GM23338 (cell line): ENCODE data around the gene PRCC. TPM values are rescaled to one million over a fixed set of nuclear protein-coding genes. Genes with fewer than 3 reads are reported as not detected.

Experiments
- ATAC-seq: fragments of 200-7000 bp; cut with Tn5 transposase; 3 replicates; pipeline ENCODE4 v1.9.1; 2020
- DNase-seq: peaks from one replicate; pipeline ENCODE4 v3.0.0-alpha.2; 2015; ENCODE audit warnings: low spot score
- H2AFZ ChIP-seq: fragments of 200-600 bp; sonication (generic); 2 replicates; pipeline ENCODE4 v1.8.0; 2016; ENCODE audit warnings: antibody characterized with exemption, mild to moderate bottlenecking, moderate library complexity
- H3F3A ChIP-seq: fragments of 200-600 bp; sonication (generic); replicated peaks from 2 replicates; pipeline ENCODE4 v1.8.0; 2017; ENCODE audit warnings: antibody characterized with exemption, mixed run types, low read depth
- H3K27ac ChIP-seq: fragments of 200-600 bp; sonication (generic); 2 replicates; pipeline ENCODE4 v1.6.1; 2016; ENCODE audit warnings: low read depth
- H3K27me3 ChIP-seq: fragments of 200-600 bp; sonication (generic); 2 replicates; pipeline ENCODE4 v1.8.0; 2016; ENCODE audit warnings: mild to moderate bottlenecking, mixed run types, moderate library complexity; ENCODE audit not compliant: insufficient read depth
- H3K36me3 ChIP-seq: fragments of 200-600 bp; sonication (generic); 2 replicates; pipeline ENCODE4 v1.8.0; 2016; ENCODE audit warnings: mild to moderate bottlenecking; ENCODE audit not compliant: insufficient read depth
- H3K4me1 ChIP-seq: fragments of 200-600 bp; sonication (generic); 2 replicates; pipeline ENCODE4 v1.8.0; 2016; ENCODE audit warnings: mild to moderate bottlenecking, moderate library complexity; ENCODE audit not compliant: insufficient read depth
- H3K4me2 ChIP-seq: fragments of 200-600 bp; sonication (generic); 2 replicates; pipeline ENCODE4 v1.7.1; 2017; ENCODE audit warnings: mixed run types
- H3K4me3 ChIP-seq: fragments of 200-600 bp; sonication (generic); 2 replicates; pipeline ENCODE4 v1.6.1; 2016; ENCODE audit warnings: mixed run types
- H3K79me2 ChIP-seq: fragments of 200-600 bp; sonication (generic); replicated peaks from 2 replicates; pipeline ENCODE4 v1.8.0; 2017; ENCODE audit warnings: mild to moderate bottlenecking; ENCODE audit not compliant: insufficient read depth
- H3K9me2 ChIP-seq: fragments of 200-600 bp; sonication (generic); 2 replicates; pipeline ENCODE4 v1.8.0; 2017; ENCODE audit not compliant: insufficient read depth
- H4K20me1 ChIP-seq: fragments of 200-600 bp; sonication (generic); replicated peaks from 2 replicates; pipeline ENCODE4 v1.8.0; 2017; ENCODE audit warnings: mild to moderate bottlenecking; ENCODE audit not compliant: insufficient read depth
- H3K27ac Mint-ChIP-seq: 2 replicates; pipeline ENCODE4 v1.8.0; 2020; ENCODE audit warnings: inconsistent platforms, mild to moderate bottlenecking, moderate library complexity, mixed read lengths
- H3K27me3 Mint-ChIP-seq: 3 replicates; pipeline ENCODE4 v1.8.0; 2022; ENCODE audit warnings: low read depth, mild to moderate bottlenecking, moderate library complexity, mixed read lengths, inconsistent platforms; ENCODE audit not compliant: insufficient read depth, poor library complexity
- H3K36me3 Mint-ChIP-seq: 3 replicates; pipeline ENCODE4 v1.8.0; 2021; ENCODE audit warnings: low read depth, mild to moderate bottlenecking, inconsistent platforms, moderate library complexity, mixed read lengths
- H3K4me1 Mint-ChIP-seq: 3 replicates; pipeline ENCODE4 v1.8.0; 2020; ENCODE audit warnings: mild to moderate bottlenecking, inconsistent platforms, mixed read lengths
- H3K4me3 Mint-ChIP-seq: 3 replicates; pipeline ENCODE4 v1.8.0; 2021; ENCODE audit warnings: moderate library complexity, mild to moderate bottlenecking, inconsistent platforms, mixed read lengths
- H3K9me3 Mint-ChIP-seq: 3 replicates; pipeline ENCODE4 v1.8.0; 2020; ENCODE audit warnings: moderate library complexity, mild to moderate bottlenecking, inconsistent platforms, mixed read lengths
- EZH2 ChIP-seq: fragments of 200-600 bp; sonication (generic); IDR thresholded peaks from one replicate; pipeline ENCODE4 v1.8.0; 2017; ENCODE audit warnings: antibody characterized with exemption, mild to moderate bottlenecking, low read depth; ENCODE audit not compliant: unreplicated experiment
- EZH2phosphoT487 ChIP-seq: fragments of 200-600 bp; sonication (generic); IDR thresholded peaks from one replicate; pipeline ENCODE4 v1.8.1; 2018; ENCODE audit warnings: antibody characterized with exemption; ENCODE audit not compliant: unreplicated experiment
- POLR2AphosphoS5 ChIP-seq: IDR thresholded peaks from 2 replicates; pipeline ENCODE4 v1.6.1; 2016; ENCODE audit warnings: antibody characterized with exemption, low read depth
- ZNF114 ChIP-seq: fragments of 250-450 bp; sonication (Bioruptor Pico); IDR thresholded peaks from 2 replicates; pipeline ENCODE4 v1.5.0; 2020; ENCODE audit warnings: mild to moderate bottlenecking, moderate library complexity
- ZNF331 ChIP-seq: fragments of 250-450 bp; sonication (Bioruptor Pico); IDR thresholded peaks from 2 replicates; pipeline ENCODE4 v1.5.0; 2020; ENCODE audit warnings: low read depth, mild to moderate bottlenecking, moderate library complexity
- polyA plus RNA-seq: library from polyadenylated mRNA; unstranded; fragments of >200 nt; fragmentation: Nextera tagmentation; extraction: Ambion mirVana; gene quantifications from 2 replicates; pipeline ENCODE4 v1.2.1, GENCODE V29; 2016
- total RNA-seq: library from RNA; depleted of rRNA; stranded (reverse); fragments of >200 nt; shearing (Covaris generic); gene quantifications from 2 replicates; pipeline ENCODE4 v1.2.3, GENCODE V29; 2014
- TF ChIP-seq, protein P1 (sequence below): fragments of 250-450 bp; sonication (Bioruptor Pico); IDR thresholded peaks from 2 replicates; pipeline ENCODE4 v1.5.0; 2020; ENCODE audit warnings: mild to moderate bottlenecking, moderate library complexity

The PRCC gene
- total and polyA plus RNA-seq, 2 experiments from 2014 or later: 66.2 to 72.9 TPM

- TF ChIP-seq, protein P1, sequence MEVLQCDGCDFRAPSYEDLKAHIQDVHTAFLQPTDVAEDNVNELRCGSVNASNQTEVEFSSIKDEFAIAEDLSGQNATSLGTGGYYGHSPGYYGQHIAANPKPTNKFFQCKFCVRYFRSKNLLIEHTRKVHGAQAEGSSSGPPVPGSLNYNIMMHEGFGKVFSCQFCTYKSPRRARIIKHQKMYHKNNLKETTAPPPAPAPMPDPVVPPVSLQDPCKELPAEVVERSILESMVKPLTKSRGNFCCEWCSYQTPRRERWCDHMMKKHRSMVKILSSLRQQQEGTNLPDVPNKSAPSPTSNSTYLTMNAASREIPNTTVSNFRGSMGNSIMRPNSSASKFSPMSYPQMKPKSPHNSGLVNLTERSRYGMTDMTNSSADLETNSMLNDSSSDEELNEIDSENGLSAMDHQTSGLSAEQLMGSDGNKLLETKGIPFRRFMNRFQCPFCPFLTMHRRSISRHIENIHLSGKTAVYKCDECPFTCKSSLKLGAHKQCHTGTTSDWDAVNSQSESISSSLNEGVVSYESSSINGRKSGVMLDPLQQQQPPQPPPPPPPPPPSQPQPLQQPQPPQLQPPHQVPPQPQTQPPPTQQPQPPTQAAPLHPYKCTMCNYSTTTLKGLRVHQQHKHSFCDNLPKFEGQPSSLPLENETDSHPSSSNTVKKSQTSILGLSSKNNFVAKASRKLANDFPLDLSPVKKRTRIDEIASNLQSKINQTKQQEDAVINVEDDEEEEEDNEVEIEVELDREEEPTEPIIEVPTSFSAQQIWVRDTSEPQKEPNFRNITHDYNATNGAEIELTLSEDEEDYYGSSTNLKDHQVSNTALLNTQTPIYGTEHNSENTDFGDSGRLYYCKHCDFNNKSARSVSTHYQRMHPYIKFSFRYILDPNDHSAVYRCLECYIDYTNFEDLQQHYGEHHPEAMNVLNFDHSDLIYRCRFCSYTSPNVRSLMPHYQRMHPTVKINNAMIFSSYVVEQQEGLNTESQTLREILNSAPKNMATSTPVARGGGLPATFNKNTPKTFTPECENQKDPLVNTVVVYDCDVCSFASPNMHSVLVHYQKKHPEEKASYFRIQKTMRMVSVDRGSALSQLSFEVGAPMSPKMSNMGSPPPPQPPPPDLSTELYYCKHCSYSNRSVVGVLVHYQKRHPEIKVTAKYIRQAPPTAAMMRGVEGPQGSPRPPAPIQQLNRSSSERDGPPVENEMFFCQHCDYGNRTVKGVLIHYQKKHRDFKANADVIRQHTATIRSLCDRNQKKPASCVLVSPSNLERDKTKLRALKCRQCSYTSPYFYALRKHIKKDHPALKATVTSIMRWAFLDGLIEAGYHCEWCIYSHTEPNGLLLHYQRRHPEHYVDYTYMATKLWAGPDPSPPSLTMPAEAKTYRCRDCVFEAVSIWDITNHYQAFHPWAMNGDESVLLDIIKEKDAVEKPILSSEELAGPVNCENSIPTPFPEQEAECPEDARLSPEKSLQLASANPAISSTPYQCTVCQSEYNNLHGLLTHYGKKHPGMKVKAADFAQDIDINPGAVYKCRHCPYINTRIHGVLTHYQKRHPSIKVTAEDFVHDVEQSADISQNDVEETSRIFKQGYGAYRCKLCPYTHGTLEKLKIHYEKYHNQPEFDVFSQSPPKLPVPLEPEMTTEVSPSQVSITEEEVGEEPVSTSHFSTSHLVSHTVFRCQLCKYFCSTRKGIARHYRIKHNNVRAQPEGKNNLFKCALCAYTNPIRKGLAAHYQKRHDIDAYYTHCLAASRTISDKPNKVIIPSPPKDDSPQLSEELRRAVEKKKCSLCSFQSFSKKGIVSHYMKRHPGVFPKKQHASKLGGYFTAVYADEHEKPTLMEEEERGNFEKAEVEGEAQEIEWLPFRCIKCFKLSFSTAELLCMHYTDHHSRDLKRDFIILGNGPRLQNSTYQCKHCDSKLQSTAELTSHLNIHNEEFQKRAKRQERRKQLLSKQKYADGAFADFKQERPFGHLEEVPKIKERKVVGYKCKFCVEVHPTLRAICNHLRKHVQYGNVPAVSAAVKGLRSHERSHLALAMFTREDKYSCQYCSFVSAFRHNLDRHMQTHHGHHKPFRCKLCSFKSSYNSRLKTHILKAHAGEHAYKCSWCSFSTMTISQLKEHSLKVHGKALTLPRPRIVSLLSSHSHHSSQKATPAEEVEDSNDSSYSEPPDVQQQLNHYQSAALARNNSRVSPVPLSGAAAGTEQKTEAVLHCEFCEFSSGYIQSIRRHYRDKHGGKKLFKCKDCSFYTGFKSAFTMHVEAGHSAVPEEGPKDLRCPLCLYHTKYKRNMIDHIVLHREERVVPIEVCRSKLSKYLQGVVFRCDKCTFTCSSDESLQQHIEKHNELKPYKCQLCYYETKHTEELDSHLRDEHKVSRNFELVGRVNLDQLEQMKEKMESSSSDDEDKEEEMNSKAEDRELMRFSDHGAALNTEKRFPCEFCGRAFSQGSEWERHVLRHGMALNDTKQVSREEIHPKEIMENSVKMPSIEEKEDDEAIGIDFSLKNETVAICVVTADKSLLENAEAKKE (CRISPR knock-in tag): no peak
- TF ChIP-seq EZH2: no peak
- TF ChIP-seq ZNF114 (CRISPR knock-in tag): no peak
Observed at GRCh38 chr1:156839426-156840109, 72.2 kb downstream of the PRCC start (continued).

- ATAC-seq (no peak), DNase-seq (no peak)
- Histone ChIP-seq H3K36me3 (no peaks in the 10 kb centered on the region), H3K79me2 (no peaks in the 10 kb centered on the region), H3K27ac (no peak overlapping the region), H3K9me2 (no peaks in the 10 kb centered on the region), H3F3A (no peaks in the 10 kb centered on the region), H4K20me1 (no peaks in the 10 kb centered on the region; the same call in 1 of the 2 replicates), H3K4me1 (peaks cover 13% of the 10 kb centered on the region; the same call in 1 of the 2 replicates), H3K27me3 (peaks cover 61% of the 10 kb centered on the region), H3K4me3 (no peak overlapping the region), H3K4me2 (no peak overlapping the region), H2AFZ (no peak overlapping the region)
- Mint-ChIP-seq H3K27me3 (peaks cover 53% of the 10 kb centered on the region), H3K4me1 (peaks cover 19% of the 10 kb centered on the region), H3K9me3 (no peaks in the 10 kb centered on the region), H3K36me3 (no peaks in the 10 kb centered on the region), H3K27ac (no peak overlapping the region), H3K4me3 (no peak overlapping the region)
- TF ChIP-seq EZH2 (no peak), EZH2phosphoT487 (no peak), POLR2AphosphoS5 (no peak), ZNF331 (no peak)
- TF ChIP-seq, protein P1 (CRISPR knock-in tag): no peak
Observed at GRCh38 chr1:156840186-156840897, 73.0 kb downstream of the PRCC start.
